Right ventricle myocardium superior (tissue), 1 donor: ENCODE measurements around the gene GLMP. TPM values are rescaled to one million over a fixed set of nuclear protein-coding genes. Genes with fewer than 3 reads are reported as not detected.
A peak's percentile ranks its signal among the peaks of the same experiment; 100 is the strongest.

Experiments
- ATAC-seq: fragments of 200-7000 bp; cut with Tn5 transposase; one replicate; pipeline ENCODE4 v1.9.1; 2020; ENCODE audit warnings: mild to moderate bottlenecking; ENCODE audit not compliant: poor library complexity
- DNase-seq: peaks from one replicate; pipeline ENCODE4 v3.0.0-alpha.2; 2020
- intact Hi-C: fragments of 100-400 bp; cut with DNase I; formaldehyde crosslinking; loops from one replicate; pipeline ENCODE4 v1.11.2; 2022
- total RNA-seq: library from RNA; stranded (reverse); fragmentation: NEBNext Ultra II Directional; extraction: Animal tissue kit (Norgen Biotek cat#: 25700); gene quantifications from one replicate; pipeline ENCODE4 v1.2.1, GENCODE V29; 2021
- donor health status: DM: no; HTN: yes; CAD: no; lungs with severe emphysema.

Gene GLMP
- total RNA-seq, 1 donor from 2014 or later, result 14.1 TPM

- ATAC-seq (no peak), DNase-seq (no peak)
- intact Hi-C loops, result no loop called here
Measured at GRCh38 chr1:156260896-156261295, 34.6 kb downstream of the GLMP start.

GRCh38 chr1:156259805-156260204 is 35.7 kb downstream of the GLMP start:
- intact Hi-C loops, result no loop called here
- DNase-seq (no peak), ATAC-seq (no peak)

- DNase-seq (no peak), ATAC-seq (no peak)
- intact Hi-C loops, result no loop called here
Measured at GRCh38 chr1:156258859-156259258, 36.6 kb downstream of the GLMP start.

- DNase-seq (no peak), ATAC-seq (no peak)
- intact Hi-C loops, result no loop called here
Measured at GRCh38 chr1:156257711-156258110, 37.8 kb downstream of the GLMP start.

- no peak for DNase-seq
- intact Hi-C loops, result no loop called here
- no peak for ATAC-seq
Measured at GRCh38 chr1:156253634-156254033, 41.8 kb downstream of the GLMP start.

- intact Hi-C loops, result no loop called here
- no peak for ATAC-seq
Measured at GRCh38 chr1:156251527-156251926, 44.0 kb downstream of the GLMP start.

GRCh38 chr1:156249593-156249992 is 45.9 kb downstream of the GLMP start:
- DNase-seq (no peak), ATAC-seq (no peak)
- intact Hi-C loops, result no loop called here

More at GRCh38 chr1:156251527-156251926, 44.0 kb downstream of the GLMP start:
- no peak for DNase-seq

GRCh38 chr1:156248323-156248683 is 47.2 kb downstream of the GLMP start:
- intact Hi-C loops, result no loop called here
- ATAC-seq (no peak), DNase-seq (no peak)

- DNase-seq (peak; percentile 60), ATAC-seq (peak; percentile 27)
- intact Hi-C loops, result no loop called here
Measured at GRCh38 chr1:156247460-156248322, 47.8 kb downstream of the GLMP start, which contains the start of gene PAQR6. Gene PAQR6, minus strand, starts transcription at chr1:156248056. Its CDS starts 1,325 bp downstream, at chr1:156246731.

GRCh38 chr1:156246781-156247459 is 48.6 kb downstream of the GLMP start:
- ATAC-seq, result peak; percentile 51
- intact Hi-C loops, result no loop called here
- DNase-seq, result peak; percentile 56

GRCh38 chr1:156246241-156246780 is 49.2 kb downstream of the GLMP start:
- ATAC-seq, result no peak
- no peak for DNase-seq
- intact Hi-C loops, result no loop called here

- ATAC-seq (peak; percentile 11), DNase-seq (no peak)
- intact Hi-C loops, result no loop called here
Measured at GRCh38 chr1:156245451-156246232, 49.8 kb downstream of the GLMP start.

- intact Hi-C loops, result no loop called here
- ATAC-seq, result no peak
- DNase-seq, result no peak
Measured at GRCh38 chr1:156244712-156245111, 50.8 kb downstream of the GLMP start.

GRCh38 chr1:156244126-156244525 is 51.4 kb downstream of the GLMP start:
- intact Hi-C loops, result no loop called here
- ATAC-seq (no peak), DNase-seq (no peak)

- intact Hi-C loops, result no loop called here
- no peak for DNase-seq
- no peak for ATAC-seq
Measured at GRCh38 chr1:156242738-156243137, 52.7 kb downstream of the GLMP start.
